ENCODE results near the gene GTPBP6.
"Not testable (repeated sequence)": the region's sequence is repeated elsewhere in the genome, so short reads cannot be mapped to it uniquely, and the experiment has no call there.

The GTPBP6 gene

DNA sequence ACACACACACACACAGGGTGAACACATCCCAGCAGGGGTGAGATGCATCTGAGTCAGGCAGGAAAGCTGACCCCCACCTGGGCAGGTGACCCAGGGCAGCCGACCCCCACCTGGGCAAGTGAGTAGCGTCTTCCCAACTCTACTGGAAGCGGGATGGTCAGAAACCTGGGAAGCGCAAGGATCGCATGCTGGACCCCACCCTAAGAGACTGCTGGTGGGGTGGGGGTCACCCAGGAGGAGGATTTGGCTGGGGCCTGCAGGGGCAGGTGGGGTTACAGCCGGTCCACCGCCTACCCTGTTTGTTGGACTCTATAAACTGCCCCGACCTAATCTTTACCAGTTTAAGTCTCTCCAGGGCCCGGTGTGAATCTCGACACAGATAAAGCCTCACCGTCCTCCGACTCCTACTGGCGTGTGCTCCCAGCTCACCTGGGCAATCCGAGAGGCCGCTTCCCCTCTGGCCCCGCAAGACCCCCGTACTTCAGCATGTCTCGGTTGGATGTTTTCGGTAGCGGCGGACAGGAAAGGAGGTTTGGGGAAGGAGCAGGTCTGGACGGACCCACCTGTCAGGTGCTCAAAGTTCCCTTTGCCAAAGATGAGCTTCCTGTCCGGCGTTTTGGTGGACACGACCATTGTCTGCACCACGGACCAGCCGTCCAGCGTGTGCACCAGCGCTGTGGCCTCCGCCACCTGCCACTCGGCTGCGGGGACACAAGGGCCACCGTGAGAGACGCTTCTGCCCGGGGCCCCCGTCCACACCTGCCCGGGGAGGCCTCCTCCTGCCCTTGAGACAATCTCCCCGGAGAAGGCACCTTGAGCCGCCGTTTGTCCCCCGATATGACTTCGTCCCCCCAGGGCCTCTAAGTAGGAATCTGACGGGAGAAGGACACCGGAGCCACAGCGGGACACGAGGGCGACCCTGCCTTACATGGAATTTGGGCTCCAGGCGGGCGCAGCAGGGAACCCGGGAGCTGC lies 2.0 kb downstream of the GTPBP6 start:
- no peak for DNase-seq

DNA sequence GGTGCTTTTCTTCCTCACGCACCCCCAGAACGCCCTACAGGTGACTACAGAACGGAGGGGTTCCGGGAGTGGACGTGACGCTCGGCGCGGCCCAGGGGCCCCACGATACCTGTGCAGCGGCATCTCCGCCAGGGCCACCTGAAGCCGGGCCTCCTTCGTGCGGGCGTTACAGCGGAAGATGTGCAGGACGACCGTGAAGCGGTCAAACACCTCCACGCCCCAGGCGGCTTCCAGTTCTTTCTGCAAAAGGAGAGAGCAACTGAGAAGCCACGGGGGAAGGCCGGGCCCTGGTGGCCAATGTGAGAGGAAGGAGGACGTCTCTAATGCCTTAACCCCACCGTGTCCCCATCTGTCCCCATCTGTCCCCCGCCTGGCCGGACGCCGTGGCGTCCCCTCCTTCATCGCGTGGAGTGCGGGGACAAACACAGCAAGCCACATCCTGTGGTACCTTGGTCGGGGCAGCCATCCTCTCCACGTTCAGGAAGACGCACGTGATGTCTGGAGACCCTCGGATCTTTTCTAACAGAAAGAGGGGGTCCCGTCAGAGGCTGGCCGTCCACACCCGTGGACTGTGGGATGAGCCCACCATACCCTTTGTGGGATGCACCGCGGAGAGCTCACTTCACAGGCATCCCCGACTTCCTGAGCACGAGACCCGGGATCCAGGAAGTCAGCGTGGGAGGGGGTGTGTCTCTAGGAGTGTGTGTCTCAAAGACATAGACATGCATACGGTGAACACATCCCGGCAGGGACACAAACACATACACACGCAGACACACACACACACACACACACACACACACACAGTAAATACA lies 3.6 kb downstream of the GTPBP6 start:
- no peak for DNase-seq

DNA sequence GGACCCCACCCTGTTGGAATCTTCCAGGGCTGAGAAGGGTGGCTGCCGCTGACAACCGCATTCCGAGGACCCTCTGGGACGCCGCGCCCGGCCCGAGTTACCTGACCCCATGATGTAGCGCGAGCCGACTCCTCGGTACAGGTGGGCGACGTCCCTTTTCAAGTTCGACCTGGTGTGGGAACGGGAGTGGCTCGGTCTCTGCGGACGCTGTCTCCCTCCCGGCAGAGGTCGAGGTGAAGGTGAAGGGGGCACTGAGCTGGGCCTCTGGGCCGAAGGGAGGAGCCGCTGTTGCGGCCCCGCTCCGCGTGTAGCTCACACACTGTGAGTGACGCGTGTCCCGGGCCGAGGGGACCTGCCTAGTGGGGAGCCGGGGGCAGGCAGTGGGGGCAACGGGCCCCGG lies 4.5 kb downstream of the GTPBP6 start:
- no peak for DNase-seq

DNA sequence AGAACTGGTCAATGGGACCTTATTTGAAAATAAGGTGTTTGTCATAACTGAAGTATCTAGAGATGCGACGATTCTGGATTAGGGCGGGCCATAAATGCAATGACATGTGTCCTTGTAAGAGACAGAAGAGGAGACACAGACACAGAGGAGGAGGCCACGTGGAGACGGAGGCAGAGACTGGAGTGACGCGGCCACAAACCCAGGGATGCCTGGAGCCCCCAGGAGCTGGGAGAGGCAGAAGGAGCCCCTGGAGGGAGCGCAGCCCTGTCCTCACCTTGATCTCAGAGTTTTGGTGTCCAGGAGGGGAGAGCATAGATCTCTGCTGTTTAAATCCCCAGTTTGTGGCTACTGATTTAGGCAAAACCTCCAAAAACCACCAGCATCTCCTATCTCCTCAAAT lies 5.0 kb downstream of the GTPBP6 start:
- no peak for DNase-seq

DNA sequence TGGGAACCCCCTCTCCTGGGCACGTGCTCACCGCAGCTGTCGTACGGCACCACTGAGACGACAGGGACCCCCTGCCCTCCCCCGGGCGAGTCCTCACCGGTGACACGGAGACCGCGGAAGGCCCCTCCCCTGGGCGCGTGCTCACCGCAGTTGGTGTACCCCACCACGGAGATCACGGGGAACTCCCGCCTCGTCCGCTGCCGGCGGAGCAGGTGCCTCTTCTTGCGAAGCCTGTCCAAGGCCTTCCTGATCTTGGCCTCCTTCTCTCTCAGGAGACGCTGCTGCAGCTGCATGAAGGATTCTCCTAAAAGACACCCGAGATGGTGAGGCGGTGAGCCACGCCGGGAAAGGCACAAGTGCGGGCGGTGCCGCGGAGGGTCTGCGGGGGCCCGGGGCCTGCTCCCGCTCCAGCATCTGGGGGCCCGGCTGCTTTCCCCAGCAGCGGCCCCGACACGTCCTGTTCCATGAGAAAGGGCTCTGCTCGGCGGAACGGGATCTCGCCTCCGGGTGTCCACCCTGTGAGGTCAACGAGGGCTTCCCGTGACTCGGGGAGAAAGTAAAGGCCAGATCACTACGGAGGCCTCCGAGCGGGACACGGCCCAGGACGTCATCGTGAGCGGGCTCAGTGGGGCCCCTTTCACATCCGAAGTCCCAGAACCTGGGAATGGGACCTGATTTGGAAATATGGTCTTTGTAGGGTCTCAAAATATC lies 5.8 kb downstream of the GTPBP6 start:
- no peak for DNase-seq

DNA sequence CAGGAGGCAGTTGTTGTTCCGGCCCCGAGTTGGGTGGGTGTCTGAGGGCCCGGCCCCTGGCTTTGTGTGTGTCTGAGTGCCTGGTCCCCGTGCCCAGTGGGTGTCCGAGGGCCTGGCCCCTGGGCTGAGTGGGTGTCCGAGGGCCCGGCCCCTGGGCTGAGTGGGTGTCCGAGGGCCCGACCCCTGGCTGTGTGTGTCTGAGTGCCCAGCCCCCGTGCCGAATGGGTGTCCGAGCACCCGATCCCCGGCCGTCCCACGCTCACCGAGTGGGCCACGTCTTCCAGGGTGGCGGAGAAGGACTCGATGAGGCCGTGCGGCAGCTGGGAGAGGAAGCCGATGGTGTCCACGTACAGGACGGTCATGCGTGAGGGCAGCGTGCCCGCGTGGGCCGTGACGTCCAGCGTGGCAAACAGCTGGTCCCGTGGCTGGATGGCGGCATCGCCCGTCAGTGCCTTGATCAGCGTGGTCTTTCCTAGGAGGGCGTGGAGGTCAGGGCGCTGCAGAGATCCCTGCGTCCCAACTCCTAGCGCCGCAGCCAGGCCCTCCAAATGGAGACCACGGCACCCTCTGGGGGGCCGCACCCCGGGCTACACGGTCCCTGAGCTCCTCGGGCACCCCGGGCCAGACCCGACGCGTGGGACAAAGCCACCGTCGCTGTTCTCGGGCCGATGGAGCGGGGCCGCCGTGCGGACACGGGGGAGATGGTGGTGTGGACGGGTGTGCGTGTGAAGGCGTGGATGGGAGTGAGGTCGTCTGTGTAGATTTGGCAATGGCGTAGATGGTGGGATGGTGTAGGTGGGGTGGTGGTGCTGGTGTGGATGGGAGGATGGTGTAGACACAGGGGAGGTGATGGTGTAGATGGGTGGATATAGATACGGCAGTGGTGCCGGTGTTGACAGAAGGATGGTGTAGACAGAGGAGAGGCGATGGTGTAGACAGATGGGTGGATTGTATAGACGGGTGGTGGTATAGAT lies 7.2 kb downstream of the GTPBP6 start:
- DNase-seq: no peak

DNA sequence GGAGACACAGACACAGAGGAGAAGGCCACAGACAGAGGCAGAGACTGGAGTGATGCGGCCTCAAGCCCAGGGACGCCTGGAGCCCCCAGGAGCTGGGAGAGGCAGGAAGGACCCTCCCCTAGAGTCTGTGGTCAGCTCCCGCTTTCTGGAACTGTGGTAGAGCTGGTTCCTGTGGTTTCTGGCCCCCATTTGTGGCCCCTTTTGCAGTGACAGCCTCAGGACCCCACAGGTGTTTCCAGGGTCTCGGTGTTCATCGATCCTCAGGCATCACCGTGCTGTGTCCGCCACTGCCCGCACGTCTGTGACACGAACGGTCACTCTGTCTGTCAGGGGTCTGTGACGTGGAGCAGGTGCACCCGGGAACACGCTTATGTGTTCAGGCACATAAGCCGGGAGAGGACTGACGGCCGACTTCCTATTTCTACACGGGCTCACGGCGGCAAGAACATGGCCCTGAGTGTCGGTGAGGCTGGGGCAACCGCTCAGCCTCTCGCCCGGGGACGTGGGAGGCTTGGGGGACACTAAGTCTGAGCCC lies 7.9 kb downstream of the GTPBP6 start:
- DNase-seq: no peak

DNA sequence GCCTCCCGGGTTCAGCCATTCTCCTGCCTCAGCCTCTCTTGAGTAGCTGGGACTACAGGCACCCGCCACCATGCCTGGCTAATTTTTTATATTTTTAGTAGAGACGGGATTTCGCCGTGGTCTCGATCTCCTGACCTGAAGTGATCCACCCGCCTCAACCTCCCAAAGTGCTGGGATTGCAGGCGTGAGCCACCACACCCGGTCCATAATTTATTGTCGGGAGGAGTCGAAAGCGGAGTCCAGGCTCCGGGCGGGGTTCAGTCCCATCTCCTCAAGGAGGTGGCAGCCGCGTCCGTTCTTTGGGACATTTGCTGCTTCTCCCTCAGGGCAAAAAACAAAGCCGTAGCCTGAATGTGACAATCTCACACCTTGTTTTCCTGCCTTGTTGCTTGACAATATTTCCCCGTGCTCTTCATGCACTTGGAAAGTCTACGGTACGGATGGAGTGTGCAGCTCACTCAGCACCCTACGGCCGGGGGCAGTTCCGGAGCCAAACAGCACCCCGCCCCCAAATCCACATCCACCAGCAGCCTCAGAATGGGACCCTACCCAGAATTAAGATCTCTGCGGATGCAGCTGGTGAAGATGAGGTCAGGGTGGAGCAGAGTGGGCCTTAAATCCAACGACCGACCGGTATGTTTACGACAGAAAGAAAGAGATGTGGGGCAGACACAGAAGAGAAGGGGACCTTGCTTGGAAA lies 9.6 kb downstream of the GTPBP6 start:
- DNase-seq: no peak

DNA sequence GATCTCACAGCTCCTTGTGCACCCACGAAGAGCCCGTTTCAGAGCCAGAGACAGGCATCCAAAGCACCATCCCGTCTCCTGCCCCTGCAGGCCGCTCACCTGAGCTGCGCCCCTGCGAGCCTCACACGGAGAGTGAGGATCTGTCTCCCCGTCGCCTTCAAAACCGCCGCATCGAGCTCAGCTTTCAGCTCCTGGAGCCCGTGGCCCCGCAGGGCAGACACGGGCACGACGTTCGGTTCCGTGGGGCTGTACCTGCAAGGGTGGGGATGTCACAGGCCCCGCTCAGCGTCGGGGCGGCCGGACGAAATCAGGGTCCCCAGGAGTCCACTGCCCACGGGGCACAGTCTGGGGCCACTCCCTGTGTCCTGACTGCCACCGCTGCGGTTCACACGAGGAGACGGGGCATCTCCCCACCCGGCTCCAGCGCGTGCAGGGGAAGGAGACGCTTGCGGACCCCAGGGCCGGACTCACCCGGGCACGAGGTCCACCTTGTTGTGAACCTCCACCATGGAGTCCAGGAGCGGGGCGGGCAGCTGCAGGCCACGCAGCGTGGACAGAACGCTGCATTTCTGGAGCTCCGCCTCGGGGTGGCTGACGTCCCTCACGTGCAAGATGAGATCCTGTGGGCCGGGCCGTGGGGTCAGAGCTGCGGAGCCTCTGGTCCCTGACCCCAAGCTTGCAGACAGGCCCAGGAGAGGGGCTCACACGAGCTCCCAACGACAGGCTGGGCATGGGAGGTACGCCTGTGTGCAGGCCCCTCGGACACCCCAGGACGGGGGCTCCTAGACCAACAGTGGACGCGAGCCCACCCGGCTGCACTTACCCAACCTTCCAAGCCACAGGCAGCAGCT lies 11.1 kb downstream of the GTPBP6 start:
- DNase-seq: no peak

DNA sequence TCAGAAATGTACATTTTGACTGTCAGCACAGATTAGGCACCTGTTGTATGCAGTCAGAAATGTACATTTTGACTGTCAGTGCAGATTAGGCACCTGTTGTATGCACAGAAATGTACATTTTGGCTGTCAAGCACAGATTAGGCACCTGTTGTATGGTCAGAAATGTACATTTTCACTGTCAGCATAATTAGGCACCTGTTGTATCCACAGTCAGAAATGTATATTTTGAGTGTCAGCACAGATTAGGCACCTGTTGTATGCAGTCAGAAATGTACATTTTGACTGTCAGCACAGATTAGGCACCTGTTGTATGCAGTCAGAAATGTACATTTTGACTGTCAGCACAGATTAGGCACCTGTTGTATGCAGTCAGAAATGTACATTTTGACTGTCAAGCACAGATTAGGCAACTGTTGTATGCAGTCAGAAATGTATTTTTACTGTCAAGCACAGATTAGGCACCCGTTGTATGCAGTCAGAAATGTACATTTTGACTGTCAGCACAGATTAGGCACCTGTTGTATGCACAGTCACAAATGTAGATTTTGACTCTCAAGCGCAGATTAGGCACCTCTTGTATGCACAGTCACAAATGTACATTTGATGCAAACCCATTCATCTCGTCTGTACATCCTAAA lies 11.9 kb downstream of the GTPBP6 start:
- DNase-seq: not testable (repeated sequence)

DNA sequence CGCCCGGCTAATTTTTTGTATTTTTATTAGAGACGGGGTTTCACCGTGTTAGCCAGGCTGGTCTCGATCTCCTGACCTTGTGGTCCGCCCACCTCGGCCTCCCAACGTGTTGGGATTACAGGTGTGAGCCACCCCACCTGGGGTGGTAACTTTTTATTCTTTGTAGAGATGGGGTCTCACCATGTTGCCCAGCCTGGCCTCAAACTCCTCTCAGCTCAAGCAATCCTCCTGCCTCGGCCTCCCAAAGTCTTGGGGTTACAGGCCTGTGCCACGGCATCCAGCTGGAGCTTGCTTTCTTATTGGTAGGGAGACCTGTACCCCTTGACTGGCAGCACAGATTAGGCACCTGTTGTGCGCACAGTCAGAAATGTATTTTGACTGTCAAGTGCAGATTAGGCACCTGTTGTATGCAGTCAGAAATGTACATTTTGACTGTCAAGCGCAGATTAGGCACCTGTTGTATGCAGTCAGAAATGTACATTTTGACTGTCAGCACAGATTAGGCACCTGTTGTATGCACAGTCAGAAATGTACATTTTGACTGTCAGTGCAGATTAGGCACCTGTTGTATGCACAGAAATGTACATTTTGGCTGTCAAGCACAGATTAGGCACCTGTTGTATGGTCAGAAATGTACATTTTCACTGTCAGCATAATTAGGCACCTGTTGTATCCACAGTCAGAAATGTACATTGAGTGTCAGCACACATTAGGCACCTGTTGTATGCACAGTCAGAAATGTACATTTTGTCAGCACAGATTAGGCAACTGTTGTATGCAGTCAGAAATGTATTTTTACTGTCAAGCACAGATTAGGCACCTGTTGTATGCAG lies 12.6 kb downstream of the GTPBP6 start:
- not testable (repeated sequence) for DNase-seq

DNA sequence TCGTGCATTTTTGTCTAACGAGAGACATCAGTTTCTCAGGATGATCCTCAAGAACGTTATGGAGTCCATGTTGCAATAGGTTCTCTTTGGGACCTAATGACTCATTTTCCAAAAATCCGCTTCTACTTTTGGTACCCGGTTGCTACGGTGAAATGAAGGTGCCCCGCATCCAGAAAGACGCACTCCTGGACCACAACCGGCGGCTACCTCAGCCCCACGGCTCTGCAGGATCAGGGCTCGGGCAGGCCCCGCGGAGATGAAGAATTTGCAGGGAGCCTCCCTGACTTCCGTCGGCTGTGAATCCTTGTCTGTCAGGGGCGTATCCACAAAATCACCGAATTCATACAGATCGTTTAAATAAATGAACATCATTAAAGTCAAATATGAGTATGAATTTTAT lies 15.6 kb downstream of the GTPBP6 start:
- no peak for DNase-seq

DNA sequence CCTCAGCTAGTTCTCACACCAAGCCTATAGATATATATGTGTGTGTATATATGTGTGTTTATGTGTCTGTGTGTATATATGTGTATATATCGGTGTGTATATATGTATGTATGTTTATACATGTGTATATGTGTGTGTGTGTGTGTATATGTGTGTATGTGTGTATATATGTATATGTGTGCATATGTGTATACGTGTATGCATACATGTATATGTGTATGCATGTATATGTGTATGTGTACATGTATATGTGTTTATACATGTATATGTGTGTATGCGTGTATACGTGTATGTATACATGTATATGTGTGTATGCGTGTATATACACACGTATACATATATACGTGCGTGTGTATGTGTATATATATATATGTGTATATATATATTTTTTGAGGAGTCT lies 18.3 kb downstream of the GTPBP6 start:
- DNase-seq: no peak

DNA sequence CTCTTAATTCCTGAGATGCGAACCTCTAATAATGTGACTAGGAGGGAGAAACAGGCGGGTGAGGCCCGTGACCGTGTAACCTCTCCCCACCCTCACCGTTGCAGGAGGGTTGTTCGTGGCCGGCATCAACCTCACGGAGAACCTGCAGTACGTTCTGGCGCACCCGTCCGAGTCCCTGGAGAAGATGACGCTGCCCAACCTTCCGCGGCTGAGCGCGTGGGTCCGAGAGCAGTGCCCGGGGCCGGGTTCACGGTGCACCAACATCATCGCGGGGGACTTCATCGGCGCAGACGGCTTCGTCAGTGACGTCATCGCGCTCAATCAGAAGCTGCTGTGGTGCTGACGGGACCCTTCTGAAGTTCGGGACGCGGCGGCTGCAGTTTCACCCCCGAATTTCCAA lies 19.6 kb downstream of the GTPBP6 start:
- DNase-seq: no peak

DNA sequence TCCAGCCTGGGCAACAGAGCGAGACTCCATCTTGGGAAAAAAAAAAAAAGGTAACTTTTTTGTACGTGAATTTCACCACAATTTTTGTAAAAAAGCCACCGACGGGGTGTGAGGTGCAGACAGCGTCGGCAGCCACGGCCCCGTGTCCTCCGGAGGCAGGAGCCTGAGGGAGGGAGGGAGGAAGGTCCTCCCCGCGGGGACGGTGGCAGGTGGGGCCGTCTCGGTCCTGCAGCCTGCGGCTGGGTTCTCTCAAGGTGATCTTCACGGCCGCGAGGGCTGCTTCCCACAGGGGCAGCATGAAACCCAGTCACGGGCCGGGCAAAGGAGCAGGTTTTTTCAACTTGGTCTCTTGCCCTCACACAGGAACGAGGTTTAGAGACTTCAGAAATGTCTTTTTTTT lies 23.5 kb downstream of the GTPBP6 start:
- no peak for DNase-seq

DNA sequence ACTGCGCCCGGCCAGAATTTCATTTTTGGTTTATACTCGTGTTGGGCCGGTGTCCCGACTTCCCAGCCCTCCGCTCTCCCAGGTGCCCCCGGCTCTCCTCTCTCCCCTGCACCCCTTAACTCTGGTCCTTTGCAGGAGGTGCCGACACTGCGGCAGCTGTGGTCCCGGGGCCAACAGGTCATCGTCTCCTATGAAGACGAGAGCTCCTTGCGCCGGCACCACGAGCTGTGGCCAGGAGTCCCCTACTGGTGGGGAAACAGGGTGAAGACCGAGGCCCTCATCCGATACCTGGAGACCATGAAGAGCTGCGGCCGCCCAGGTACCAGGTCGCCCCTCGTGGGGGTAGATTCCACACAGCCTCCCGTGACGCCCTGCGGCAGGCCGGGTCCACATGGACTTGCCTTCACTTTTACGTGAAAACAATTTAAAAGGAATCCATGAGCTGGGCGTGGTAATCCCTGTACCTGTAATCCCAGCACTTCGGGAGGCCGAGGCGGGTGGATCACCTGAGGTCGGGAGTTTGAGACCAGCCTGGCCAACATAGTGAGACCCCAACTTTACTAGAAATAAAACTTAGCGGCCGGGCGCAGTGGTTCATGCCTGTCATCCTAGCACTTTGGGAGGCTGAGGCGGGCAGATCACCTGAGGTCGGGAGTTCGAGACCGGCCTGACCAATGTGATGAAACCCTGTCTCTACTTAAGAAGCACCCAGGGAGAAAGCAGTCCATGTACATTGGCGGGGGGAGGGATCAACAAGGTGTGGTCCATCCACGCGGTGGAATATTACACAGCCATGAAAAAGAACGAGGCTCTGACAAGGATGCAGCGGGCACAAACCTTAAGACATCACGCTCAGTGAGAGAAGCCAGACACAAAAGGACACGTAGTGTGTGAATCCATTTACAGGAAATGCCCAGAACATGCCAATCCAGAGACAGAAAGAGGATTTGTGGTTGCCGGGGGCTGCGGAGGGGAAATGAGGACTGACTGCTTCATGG lies 25.4 kb downstream of the GTPBP6 start:
- no peak for DNase-seq

DNA sequence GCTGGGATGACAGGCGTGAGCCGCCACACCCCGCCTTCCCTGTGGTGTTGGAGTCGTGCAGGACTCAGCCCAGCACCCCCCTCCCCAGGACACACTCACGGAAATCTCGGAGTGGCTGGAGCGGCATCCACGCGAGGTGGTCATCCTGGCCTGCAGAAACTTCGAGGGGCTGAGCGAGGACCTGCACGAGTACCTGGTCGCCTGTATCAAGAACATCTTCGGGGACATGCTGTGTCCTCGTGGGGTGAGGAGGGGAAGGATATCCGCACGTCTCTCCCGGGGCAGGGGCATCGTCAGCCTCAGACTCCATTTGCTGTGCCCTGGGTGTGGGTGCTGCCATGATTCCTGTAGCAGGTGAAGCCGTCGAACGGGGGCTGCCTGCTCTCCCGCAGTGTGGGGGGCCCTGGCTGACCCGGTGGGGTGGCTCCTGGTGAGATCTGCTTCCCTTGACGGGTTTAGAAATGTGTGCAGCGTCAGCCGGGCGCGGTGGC lies 27.1 kb downstream of the GTPBP6 start:
- DNase-seq: no peak

All from NCI-H1048 (cell line).